ENCODE measurements around the gene FAIM2. TPM values are rescaled to one million over a fixed set of nuclear protein-coding genes. Genes with fewer than 3 reads are reported as not detected.
"Not testable (repeated sequence)": the region's sequence is repeated elsewhere in the genome, so short reads cannot be mapped to it uniquely, and the experiment has no call there.

The FAIM2 gene
- total RNA-seq, 1 experiment from 2014 or later, result not detected

- DNase-seq (ENCODE audit: low read depth, low spot score), result no peak
- in situ Hi-C loops (cut with HindIII; ENCODE audit: low pct_unique_long_range_greater_than_20kb, low sequenced_read_pairs), result no loop called here
Measured at GRCh38 chr12:49876070-49876469, 27.6 kb downstream of the FAIM2 start.

- in situ Hi-C loops (cut with HindIII; ENCODE audit: low pct_unique_long_range_greater_than_20kb, low sequenced_read_pairs), result no loop called here
- no peak for DNase-seq (ENCODE audit: low read depth, low spot score)
Measured at GRCh38 chr12:49875115-49875720, 28.5 kb downstream of the FAIM2 start.

GRCh38 chr12:49874142-49874897 lies 29.4 kb downstream of the FAIM2 start:
- DNase-seq (ENCODE audit: low read depth, low spot score), result peak; percentile 25
- in situ Hi-C loops (cut with HindIII; ENCODE audit: low pct_unique_long_range_greater_than_20kb, low sequenced_read_pairs), result no loop called here

- in situ Hi-C loops (cut with HindIII; ENCODE audit: low pct_unique_long_range_greater_than_20kb, low sequenced_read_pairs), result no loop called here
- DNase-seq (ENCODE audit: low read depth, low spot score), result no peak
Measured at GRCh38 chr12:49873361-49873934, 30.3 kb downstream of the FAIM2 start.

GRCh38 chr12:49872781-49873181 lies 30.9 kb downstream of the FAIM2 start:
- DNase-seq (ENCODE audit: low read depth, low spot score), result peak; percentile 15

GRCh38 chr12:49872381-49872780 lies 31.3 kb downstream of the FAIM2 start:
- no peak for DNase-seq (ENCODE audit: low read depth, low spot score)
- in situ Hi-C loops (cut with HindIII; ENCODE audit: low pct_unique_long_range_greater_than_20kb, low sequenced_read_pairs), result no loop called here

More at GRCh38 chr12:49872781-49873181, 30.9 kb downstream of the FAIM2 start:
- in situ Hi-C loops (cut with HindIII; ENCODE audit: low pct_unique_long_range_greater_than_20kb, low sequenced_read_pairs), result no loop called here

GRCh38 chr12:49871811-49872251 lies 31.9 kb downstream of the FAIM2 start:
- DNase-seq (ENCODE audit: low read depth, low spot score); in situ Hi-C loops (cut with HindIII; ENCODE audit: low pct_unique_long_range_greater_than_20kb, low sequenced_read_pairs): not testable (repeated sequence)

- in situ Hi-C loops (cut with HindIII; ENCODE audit: low pct_unique_long_range_greater_than_20kb, low sequenced_read_pairs), result no loop called here
- DNase-seq (ENCODE audit: low read depth, low spot score), result no peak
Measured at GRCh38 chr12:49871263-49871561, 32.5 kb downstream of the FAIM2 start.

GRCh38 chr12:49870501-49871262 lies 33.0 kb downstream of the FAIM2 start:
- in situ Hi-C loops (cut with HindIII; ENCODE audit: low pct_unique_long_range_greater_than_20kb, low sequenced_read_pairs), result no loop called here
- DNase-seq (ENCODE audit: low read depth, low spot score), result no peak

- in situ Hi-C loops (cut with HindIII; ENCODE audit: low pct_unique_long_range_greater_than_20kb, low sequenced_read_pairs), result no loop called here
- no peak for DNase-seq (ENCODE audit: low read depth, low spot score)
Measured at GRCh38 chr12:49869816-49870500, 33.7 kb downstream of the FAIM2 start.

- in situ Hi-C loops (cut with HindIII; ENCODE audit: low pct_unique_long_range_greater_than_20kb, low sequenced_read_pairs), result no loop called here
- DNase-seq (ENCODE audit: low read depth, low spot score), result no peak
Measured at GRCh38 chr12:49868952-49869815, 34.5 kb downstream of the FAIM2 start.

GRCh38 chr12:49868449-49868848 lies 35.3 kb downstream of the FAIM2 start:
- DNase-seq (ENCODE audit: low read depth, low spot score), result no peak
- in situ Hi-C loops (cut with HindIII; ENCODE audit: low pct_unique_long_range_greater_than_20kb, low sequenced_read_pairs), result no loop called here

GRCh38 chr12:49867570-49868341 lies 35.9 kb downstream of the FAIM2 start:
- in situ Hi-C loops (cut with HindIII; ENCODE audit: low pct_unique_long_range_greater_than_20kb, low sequenced_read_pairs), result no loop called here
- DNase-seq (ENCODE audit: low read depth, low spot score), result no peak

GRCh38 chr12:49866859-49867569 lies 36.7 kb downstream of the FAIM2 start:
- in situ Hi-C loops (cut with HindIII; ENCODE audit: low pct_unique_long_range_greater_than_20kb, low sequenced_read_pairs), result no loop called here
- DNase-seq (ENCODE audit: low read depth, low spot score), result peak; percentile 75

GRCh38 chr12:49865782-49866135 lies 37.9 kb downstream of the FAIM2 start:
- no peak for DNase-seq (ENCODE audit: low read depth, low spot score)
- in situ Hi-C loops (cut with HindIII; ENCODE audit: low pct_unique_long_range_greater_than_20kb, low sequenced_read_pairs), result no loop called here

Data from SK-MEL-5 (cell line).